Measurements from ENCODE around the gene FOXD1. TPM values are rescaled to one million over a fixed set of nuclear protein-coding genes. Genes with fewer than 3 reads are reported as not detected.

FOXD1 gene
- total RNA-seq, 1 donor from 2014 or later, result not detected

GRCh38 chr5:73454379-73455036, 5.9 kb upstream of the FOXD1 start:
- no peaks in the 10 kb centered on the region for H3K4me1 ChIP-seq
- TF ChIP-seq EZH2 (IDR thresholded peaks at IDR 0.05) (no peak), CTCF (IDR thresholded peaks at IDR 0.05) (peak; percentile 76), EZH2phosphoT487 (IDR thresholded peaks at IDR 0.05) (no peak)
- no peaks in the 10 kb centered on the region for H3K36me3 ChIP-seq
- H3K4me2 ChIP-seq, result no peak overlapping the region
- peaks cover 22% of the 10 kb centered on the region for H4K20me1 ChIP-seq (ENCODE audit: low read depth)
- Mint-ChIP-seq H3K27me3 (ENCODE audit: insufficient read depth, low read depth) (peaks cover 42% of the 10 kb centered on the region), H3K4me3 (no peak overlapping the region), H3K36me3 (peaks cover 2% of the 10 kb centered on the region), H3K9me3 (peaks cover 2% of the 10 kb centered on the region), H3K27ac (no peak overlapping the region), H3K4me1 (peaks cover 6% of the 10 kb centered on the region)
- H3F3A ChIP-seq (ENCODE audit: low read depth), result peaks cover 5% of the 10 kb centered on the region
- H3K9me3 ChIP-seq (ENCODE audit: low read depth), result no peaks in the 10 kb centered on the region
- no peak overlapping the region for H2AFZ ChIP-seq (replicated peaks)
- no peak overlapping the region for H3K27ac ChIP-seq
- H3K79me2 ChIP-seq (ENCODE audit: low read depth), result no peaks in the 10 kb centered on the region
- no peak overlapping the region for H3K4me3 ChIP-seq
- peaks cover 49% of the 10 kb centered on the region for H3K27me3 ChIP-seq
- peak; percentile 84 for DNase-seq (ENCODE audit: low spot score)
- H3K9ac ChIP-seq, result no peak overlapping the region

- peaks cover 31% of the 10 kb centered on the region for H4K20me1 ChIP-seq (ENCODE audit: low read depth)
- H3K27me3 ChIP-seq, result peaks cover 70% of the 10 kb centered on the region
- peaks cover 17% of the 10 kb centered on the region for H3F3A ChIP-seq (ENCODE audit: low read depth)
- Mint-ChIP-seq H3K9me3 (peaks cover 2% of the 10 kb centered on the region), H3K4me1 (peaks cover 14% of the 10 kb centered on the region), H3K27ac (no peak overlapping the region), H3K4me3 (no peak overlapping the region), H3K36me3 (peaks cover 2% of the 10 kb centered on the region), H3K27me3 (ENCODE audit: insufficient read depth, low read depth) (peaks cover 56% of the 10 kb centered on the region)
- H3K36me3 ChIP-seq, result no peaks in the 10 kb centered on the region
- no peak overlapping the region for H3K9ac ChIP-seq
- no peak overlapping the region for H3K4me2 ChIP-seq
- H3K9me3 ChIP-seq (ENCODE audit: low read depth), result no peaks in the 10 kb centered on the region
- TF ChIP-seq EZH2 (IDR thresholded peaks at IDR 0.05), result no peak
- no peak for TF ChIP-seq EZH2phosphoT487 (IDR thresholded peaks at IDR 0.05)
- TF ChIP-seq CTCF (IDR thresholded peaks at IDR 0.05), result no peak
- no peak for DNase-seq (ENCODE audit: low spot score)
- H3K27ac ChIP-seq, result no peak overlapping the region
- no peaks in the 10 kb centered on the region for H3K79me2 ChIP-seq (ENCODE audit: low read depth)
- H2AFZ ChIP-seq (replicated peaks), result no peak overlapping the region
- no peak overlapping the region for H3K4me3 ChIP-seq
- H3K4me1 ChIP-seq, result no peaks in the 10 kb centered on the region
Observed at GRCh38 chr5:73452215-73452614, 3.6 kb upstream of the FOXD1 start.

GRCh38 chr5:73451224-73452130, 2.9 kb upstream of the FOXD1 start:
- Histone ChIP-seq H3K79me2 (ENCODE audit: low read depth) (no peaks in the 10 kb centered on the region), H3K4me2 (peak overlapping the region; percentile 84), H3K27ac (no peak overlapping the region), H3K27me3 (peaks cover 75% of the 10 kb centered on the region), H3K36me3 (no peaks in the 10 kb centered on the region), H3K4me1 (peaks cover 3% of the 10 kb centered on the region), H3K4me3 (peak overlapping the region; percentile 44), H2AFZ (replicated peaks) (no peak overlapping the region), H3K9me3 (ENCODE audit: low read depth) (no peaks in the 10 kb centered on the region), H3K9ac (no peak overlapping the region), H4K20me1 (ENCODE audit: low read depth) (peaks cover 33% of the 10 kb centered on the region), H3F3A (ENCODE audit: low read depth) (peaks cover 21% of the 10 kb centered on the region)
- peaks cover 17% of the 10 kb centered on the region for H3K4me1 Mint-ChIP-seq
- peaks cover 56% of the 10 kb centered on the region for H3K27me3 Mint-ChIP-seq (ENCODE audit: insufficient read depth, low read depth)
- peaks cover 2% of the 10 kb centered on the region for H3K36me3 Mint-ChIP-seq
- peak; percentile 82 for DNase-seq (ENCODE audit: low spot score)
- no peak overlapping the region for H3K27ac Mint-ChIP-seq
- H3K4me3 Mint-ChIP-seq, result peak overlapping the region; percentile 81
- H3K9me3 Mint-ChIP-seq, result peaks cover 2% of the 10 kb centered on the region
- TF ChIP-seq EZH2phosphoT487 (IDR thresholded peaks at IDR 0.05) (peak; percentile 87), CTCF (IDR thresholded peaks at IDR 0.05) (peak; percentile 85), EZH2 (IDR thresholded peaks at IDR 0.05) (peak; percentile 97)

Measured in neural progenitor cell (in vitro differentiated cells).